ENCODE results near the gene KIAA1755. TPM values are rescaled to one million over a fixed set of nuclear protein-coding genes. Genes with fewer than 3 reads are reported as not detected.

The KIAA1755 gene
- total and polyA plus RNA-seq, 7 donors = 1.2 to 39.1 (median 11.6) TPM; not detected in 1

GRCh38 chr20:38172408-38172807, 88.1 kb downstream of the KIAA1755 start:
- TF ChIP-seq POLR2A (IDR thresholded peaks at IDR 0.05) (no peak), EP300 (IDR thresholded peaks at IDR 0.05) (no peak), POLR2AphosphoS5 (IDR thresholded peaks at IDR 0.05) (no peak), CTCF (IDR thresholded peaks at IDR 0.05) (no peak)
- no peak overlapping the region for H3K27ac ChIP-seq
- peak; percentile 8 for DNase-seq
- H3K4me3 ChIP-seq = no peak overlapping the region
- no peaks in the 10 kb centered on the region for H3K9me3 ChIP-seq
- intact Hi-C loops (cut with DNase I) = no loop called here
- 47 to 64% methylated on average over 4 of the region's 4 CpGs for WGBS, 2 donors
- H3K27me3 ChIP-seq = no peaks in the 10 kb centered on the region
- H3K36me3 ChIP-seq = no peaks in the 10 kb centered on the region
- peaks cover 0 to 13% (median 4%) of the 10 kb centered on the region in 4 donors for H3K4me1 ChIP-seq

DNA sequence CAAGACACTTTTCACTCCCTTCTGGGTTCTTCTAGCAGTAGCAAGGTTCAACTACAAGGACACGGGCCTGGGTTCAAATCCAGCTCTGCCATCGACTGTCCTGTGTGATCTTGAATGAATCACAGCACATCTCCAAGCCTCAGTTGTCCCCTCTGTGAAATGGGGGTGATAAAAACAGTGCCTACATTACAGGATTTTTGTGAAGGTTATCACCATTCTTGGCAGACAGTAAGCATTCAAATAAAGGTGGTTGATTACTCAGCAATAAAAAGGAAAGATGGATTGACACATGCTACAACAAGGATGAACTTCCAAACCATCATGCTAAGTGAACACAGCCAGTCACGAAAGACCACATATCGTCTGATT, 88.9 kb downstream of the KIAA1755 start:
- no peak for DNase-seq
- intact Hi-C loops (cut with DNase I) = no loop called here
- H3K36me3 ChIP-seq = no peaks in the 10 kb centered on the region
- TF ChIP-seq POLR2AphosphoS5 (IDR thresholded peaks at IDR 0.05) (no peak), EP300 (IDR thresholded peaks at IDR 0.05) (no peak), CTCF (IDR thresholded peaks at IDR 0.05) (no peak), POLR2A (IDR thresholded peaks at IDR 0.05) (no peak)
- H3K27ac ChIP-seq = no peak overlapping the region
- no peaks in the 10 kb centered on the region for H3K9me3 ChIP-seq
- H3K27me3 ChIP-seq = no peaks in the 10 kb centered on the region
- WGBS, 2 donors = 56 to 78% methylated on average over 4 of the region's 4 CpGs
- H3K4me3 ChIP-seq = no peak overlapping the region
- peaks cover 0 to 21% (median 8%) of the 10 kb centered on the region in 4 donors for H3K4me1 ChIP-seq

DNA sequence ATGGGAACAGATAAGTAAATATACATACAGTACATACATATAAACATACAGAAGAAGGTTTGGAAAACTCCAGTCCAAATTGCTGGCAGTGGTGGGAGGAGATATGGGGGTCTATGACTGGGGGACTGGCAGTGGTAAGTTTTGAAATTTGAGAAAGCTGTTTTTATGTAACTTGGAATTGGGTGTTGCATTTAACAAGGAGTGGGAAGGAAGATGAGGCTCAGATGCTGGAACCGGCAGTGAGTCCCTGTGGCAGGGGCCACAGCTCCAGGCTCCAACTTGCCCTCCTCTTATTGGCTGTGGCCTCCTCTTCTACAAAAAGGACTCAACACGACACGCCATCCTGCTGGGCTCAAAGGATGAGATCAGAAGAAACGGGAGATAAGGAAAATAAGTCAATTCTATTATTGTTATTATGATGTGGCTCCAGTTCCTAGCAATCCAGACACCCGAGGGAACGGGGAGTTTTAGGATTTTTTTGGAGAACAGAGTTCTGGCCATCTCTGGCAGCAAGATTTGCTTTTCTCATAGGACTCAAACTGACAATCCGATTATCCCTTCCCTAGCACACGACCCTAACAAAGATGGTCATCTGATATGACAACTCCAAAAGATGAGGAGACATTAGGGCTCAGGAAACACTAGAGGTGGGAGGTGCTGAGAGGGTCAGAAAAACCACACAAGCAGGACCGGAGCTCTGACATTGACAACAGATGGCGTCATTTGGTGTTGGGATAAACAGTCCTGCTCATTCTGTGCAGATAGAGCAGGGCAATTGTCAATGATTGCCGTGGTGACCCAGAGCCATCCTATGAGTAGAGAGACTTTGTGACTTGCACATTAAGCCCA, 89.5 kb downstream of the KIAA1755 start:
- 48 to 65% methylated on average over 11 of the region's 11 CpGs for WGBS, 2 donors
- DNase-seq = peak; percentile 52
- H3K9me3 ChIP-seq = no peaks in the 10 kb centered on the region
- H3K4me3 ChIP-seq = no peak overlapping the region
- intact Hi-C loops (cut with DNase I) = no loop called here
- no peaks in the 10 kb centered on the region for H3K27me3 ChIP-seq
- no peak overlapping the region for H3K27ac ChIP-seq
- TF ChIP-seq CTCF (IDR thresholded peaks at IDR 0.05) (no peak), POLR2AphosphoS5 (IDR thresholded peaks at IDR 0.05) (no peak)
- H3K4me1 ChIP-seq = peaks cover 0 to 25% (median 13%) of the 10 kb centered on the region in 4 donors
- H3K36me3 ChIP-seq = no peaks in the 10 kb centered on the region

GRCh38 chr20:38170219-38170825, 90.2 kb downstream of the KIAA1755 start:
- no peak for TF ChIP-seq POLR2A (IDR thresholded peaks at IDR 0.05)
- no peak for TF ChIP-seq EP300 (IDR thresholded peaks at IDR 0.05)
- TF ChIP-seq CTCF (IDR thresholded peaks at IDR 0.05) = no peak
- no peak for TF ChIP-seq POLR2AphosphoS5 (IDR thresholded peaks at IDR 0.05)
- Histone ChIP-seq H3K27me3 (no peaks in the 10 kb centered on the region), H3K27ac (peak overlapping the region in 1 of 4 donors; percentile 25), H3K9me3 (no peaks in the 10 kb centered on the region), H3K36me3 (no peaks in the 10 kb centered on the region), H3K4me3 (no peak overlapping the region), H3K4me1 (peaks cover 0 to 32% (median 20%) of the 10 kb centered on the region in 4 donors)
- intact Hi-C loops (cut with DNase I) = no loop called here
- peak; percentile 33 for DNase-seq
- 47 to 76% methylated on average over 8 of the region's 8 CpGs for WGBS, 2 donors
